HG03196 (cell line): ENCODE data around the gene PCBP2.
"Not testable (repeated sequence)": the region's sequence is repeated elsewhere in the genome, so short reads cannot be mapped to it uniquely, and the experiment has no call there.

Experiments
- ATAC-seq: cut with Tn5 transposase; IDR thresholded peaks from one replicate; pipeline ENCODE4 v1.9.1; 2021; ENCODE audit not compliant: unreplicated experiment

PCBP2 gene

DNA sequence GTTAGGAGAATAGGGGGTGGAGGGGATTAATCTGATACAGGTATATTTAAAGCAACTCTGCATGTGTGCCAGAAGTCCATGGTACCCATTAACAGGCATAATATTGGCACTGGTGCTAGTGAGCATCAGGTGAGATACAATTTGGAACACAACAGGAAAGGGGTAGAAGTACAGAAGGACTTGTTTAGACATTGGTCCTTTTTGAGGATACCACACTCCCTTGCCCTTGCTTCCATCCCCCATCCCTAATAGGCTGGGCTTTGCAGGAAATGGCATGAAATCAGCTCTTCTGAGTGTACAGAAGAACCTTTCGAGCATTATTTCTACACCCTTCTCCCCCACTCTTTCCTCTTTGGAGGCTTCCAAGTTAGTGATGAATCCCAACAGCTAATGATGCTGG, 16.4 kb downstream of the PCBP2 start:
- ATAC-seq: no peak

DNA sequence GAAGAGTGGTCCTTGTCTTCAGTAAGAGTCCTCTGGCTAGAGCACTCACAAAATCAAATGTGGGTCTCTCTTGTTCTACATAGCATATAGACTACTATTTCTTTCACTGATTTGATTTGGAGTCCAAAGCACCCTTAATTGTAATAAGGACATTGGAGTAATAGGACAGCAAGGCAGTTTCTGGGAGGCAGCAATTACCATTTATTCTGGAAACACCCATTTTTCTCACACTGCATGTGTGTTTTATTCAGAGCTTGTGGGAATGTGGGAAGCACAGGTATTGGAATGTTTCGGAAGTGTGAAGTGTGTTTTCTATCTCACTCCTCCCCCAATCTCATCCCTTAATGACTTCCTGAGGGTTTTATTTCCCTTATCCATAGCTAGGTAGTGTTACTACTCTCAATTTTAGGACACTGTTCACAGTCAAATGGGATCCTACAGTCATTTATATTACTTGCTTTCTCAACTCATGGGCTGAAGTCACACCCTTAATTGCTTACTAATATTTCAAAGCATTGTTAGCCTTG, 20.2 kb downstream of the PCBP2 start:
- ATAC-seq: no peak

DNA sequence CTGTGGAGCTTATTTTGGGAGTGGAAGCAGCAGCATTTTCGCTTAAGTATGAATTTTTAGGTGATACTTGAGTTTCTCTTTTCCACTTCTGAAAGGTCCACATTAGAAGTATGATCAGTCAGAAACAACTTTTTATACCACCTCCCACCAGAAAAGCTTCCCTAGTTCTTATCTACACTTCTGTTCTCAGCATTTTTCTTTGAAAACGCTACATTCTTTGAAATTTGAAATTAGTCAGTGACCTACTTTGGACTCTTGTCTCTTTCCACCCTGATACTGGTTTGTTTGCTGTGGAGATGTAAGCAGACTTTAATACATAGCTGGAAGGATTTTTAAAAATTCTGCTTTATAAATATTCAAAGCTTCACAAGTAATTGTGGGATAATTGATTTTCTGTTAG, 22.2 kb downstream of the PCBP2 start:
- ATAC-seq: no peak

DNA sequence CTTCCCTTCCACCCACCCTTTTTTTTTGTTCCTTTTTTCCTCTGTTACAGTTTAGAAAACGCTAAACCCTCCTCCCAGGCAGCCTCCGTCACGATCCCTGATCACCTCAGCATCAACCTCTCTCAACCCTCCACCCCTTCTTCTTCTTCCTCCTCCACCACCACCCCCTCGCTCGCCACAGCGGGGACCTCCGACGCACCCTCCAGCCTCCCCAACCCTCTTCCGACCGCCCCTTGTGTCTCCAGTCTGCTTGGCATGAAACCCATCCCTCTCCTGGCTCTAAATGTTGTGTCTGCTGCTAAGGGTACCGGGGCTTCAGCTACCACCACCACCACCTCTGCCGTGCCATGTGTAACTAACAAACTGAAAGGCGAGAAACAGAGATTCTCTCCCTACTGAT, 22.9 kb downstream of the PCBP2 start:
- no peak for ATAC-seq

DNA sequence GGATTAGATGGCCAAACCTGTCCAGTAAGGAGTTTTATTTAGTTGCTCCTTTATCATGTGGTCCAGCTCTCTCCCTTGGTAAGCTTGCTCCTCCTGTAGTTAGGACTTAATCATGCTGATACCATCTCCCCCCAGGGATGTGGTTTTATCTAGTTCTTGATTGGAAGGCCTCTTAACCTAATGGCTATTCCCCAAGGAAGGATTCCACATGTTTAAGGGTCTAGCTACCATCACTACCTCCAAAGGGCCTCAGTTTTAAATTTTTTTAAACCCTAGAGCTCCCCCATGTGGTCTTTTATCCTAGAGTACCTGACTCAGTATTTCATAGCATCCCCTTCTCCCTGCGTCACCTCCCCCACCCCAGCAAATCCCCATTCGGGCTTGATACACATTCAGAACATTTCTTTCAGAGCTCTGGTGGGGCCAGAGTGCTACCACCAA, 24.9 kb downstream of the PCBP2 start:
- no peak for ATAC-seq

DNA sequence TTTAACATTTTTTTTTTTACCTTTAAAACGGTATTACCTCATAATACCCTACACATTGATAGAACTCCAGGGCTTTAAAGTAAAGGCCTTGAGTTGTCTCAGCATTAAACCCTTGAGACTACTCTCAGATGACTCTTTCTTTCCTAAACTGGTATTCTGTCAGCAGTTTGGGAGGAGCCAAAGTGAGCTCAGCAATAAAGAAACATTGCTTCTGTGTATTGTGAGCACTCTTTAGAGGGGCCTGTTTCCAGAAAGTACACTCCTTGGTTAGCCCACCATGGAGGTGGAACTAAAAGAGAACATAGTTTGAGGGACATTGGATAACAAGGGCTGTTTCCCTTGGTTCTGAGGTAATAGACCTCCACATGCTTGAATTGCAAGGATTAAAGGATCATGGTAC, 27.0 kb downstream of the PCBP2 start:
- no peak for ATAC-seq

DNA sequence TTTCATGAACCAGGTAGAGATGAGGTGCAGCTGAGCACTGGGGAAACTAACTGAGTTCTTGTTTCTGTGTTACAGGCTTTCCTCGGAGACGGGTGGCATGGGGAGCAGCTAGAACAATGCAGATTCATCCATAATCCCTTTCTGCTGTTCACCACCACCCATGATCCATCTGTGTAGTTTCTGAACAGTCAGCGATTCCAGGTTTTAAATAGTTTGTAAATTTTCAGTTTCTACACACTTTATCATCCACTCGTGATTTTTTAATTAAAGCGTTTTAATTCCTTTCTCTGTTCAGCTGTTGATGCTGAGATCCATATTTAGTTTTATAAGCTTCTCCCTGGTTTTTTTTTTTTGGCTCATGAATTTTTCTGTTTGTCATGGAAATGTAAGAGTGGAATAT, 27.4 kb downstream of the PCBP2 start:
- no peak for ATAC-seq

DNA sequence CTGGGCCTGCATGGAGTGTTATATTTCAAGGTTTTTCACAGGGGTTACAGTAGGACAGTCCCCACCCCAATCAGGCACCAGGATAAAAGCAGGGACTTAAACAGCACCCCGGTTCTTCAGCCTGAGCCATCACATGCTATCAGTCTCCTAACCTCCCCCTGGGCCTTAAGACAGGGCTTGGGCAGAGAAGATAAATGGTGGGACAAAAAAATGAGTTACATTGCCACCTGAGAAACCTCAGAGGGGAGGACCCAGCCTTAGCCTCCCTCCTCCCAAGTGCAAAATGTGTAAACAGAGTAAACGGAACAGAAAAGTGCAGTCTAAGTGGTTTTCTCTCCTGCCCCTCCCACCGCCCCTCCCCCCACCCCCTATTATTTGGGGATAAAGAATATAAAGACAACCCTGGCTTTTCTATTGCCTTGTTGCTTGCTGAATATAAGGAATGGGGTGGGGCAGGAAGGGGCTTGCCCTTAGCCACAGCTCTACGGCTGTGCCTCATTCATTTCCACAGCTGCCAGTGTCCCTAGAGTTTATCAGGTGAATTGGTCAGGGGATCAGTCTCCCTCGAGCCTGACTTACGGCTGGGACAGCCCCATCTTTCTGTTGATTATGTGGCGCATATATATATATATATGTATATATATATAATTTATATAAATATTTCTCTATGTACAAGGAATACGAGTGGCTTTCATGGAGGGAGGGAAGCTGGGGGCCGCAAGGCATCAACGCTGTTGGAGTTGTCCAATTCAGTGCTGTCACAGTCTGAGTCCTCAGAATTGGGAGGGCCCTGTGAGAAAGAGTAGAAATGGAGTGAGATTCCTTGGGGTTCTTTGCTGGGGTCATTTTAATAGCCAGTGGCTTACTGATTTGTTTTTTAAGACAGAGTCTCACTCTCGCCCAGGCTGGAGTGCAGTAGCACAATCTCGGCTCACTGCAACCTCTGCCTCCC, 28.9 kb downstream of the PCBP2 start:
- ATAC-seq: no peak

DNA sequence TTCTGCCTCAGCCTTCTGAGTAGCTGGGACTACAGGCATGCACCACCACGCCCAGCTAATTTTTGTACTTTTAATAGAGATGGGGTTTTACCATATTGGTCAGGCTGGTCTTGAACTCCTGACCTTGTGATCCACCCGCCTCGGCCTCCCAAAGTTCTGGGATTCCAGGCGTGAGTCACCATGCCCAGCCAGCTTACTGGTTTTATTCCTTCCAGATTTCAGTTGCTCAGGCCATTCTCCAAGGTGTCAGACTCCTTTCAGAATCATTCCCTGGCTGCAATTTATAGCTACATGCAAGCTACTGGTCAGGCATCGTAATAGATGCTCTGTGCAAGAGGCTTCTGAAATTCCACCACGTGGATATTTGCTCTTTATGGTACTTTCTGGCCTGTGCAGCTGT, 29.6 kb downstream of the PCBP2 start:
- not testable (repeated sequence) for ATAC-seq

DNA sequence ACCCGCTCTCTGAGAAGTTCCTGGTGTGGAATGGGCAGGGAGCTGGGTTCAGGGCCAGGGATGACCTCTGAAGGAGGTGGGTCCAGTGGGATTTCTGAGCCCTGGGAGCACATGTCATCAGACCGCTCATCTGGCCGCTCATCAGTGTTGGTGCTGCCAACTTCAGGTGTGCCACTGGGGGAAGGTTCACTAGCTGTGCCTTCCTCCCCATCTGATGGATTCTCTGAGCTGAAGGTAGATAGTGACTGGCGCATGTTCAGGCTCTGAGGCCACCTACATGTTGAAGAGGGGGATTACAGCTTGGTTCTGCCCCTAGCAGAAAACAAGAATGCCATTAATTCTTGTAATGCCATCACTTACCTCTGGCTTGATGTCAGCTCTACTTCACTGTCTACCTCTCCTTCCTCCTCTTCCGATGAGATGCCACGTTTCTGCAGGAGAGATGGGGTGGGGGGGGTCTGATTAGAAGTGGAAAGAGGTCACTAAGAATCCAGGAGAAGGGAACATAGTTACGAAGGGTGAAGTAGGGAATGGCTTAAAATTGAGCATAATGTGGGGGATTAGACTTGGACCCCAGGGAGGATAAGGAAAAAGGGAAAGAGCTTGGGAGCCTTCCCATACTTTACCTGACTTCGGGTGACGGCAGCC, 30.2 kb downstream of the PCBP2 start:
- no peak for ATAC-seq

DNA sequence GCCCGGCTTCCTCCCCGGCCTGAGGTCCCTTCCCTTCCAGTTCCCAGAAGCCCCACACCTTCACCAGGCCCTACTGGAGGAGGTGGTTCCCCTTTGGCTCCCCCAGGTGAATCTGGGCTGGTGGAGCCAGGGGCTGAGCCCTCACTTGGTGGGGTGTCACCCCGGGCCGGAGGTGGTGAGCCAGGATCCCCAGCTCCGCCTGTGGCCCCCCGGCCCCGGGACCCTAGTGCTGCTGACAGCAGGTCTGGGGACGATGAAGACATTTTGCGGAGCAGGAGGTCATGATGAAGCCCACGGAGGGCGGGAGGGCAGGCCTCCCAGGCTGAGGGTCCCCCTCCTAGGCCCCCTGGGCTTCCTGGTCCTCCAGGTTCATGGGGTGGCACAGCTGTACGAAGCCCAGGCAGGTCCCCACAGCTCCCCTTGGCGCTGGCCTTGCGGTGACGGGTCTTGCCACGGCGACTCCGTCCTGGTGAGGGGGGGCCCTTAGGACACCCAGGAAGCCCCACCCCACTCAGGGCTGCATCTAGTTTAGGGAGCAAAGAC, 30.8 kb downstream of the PCBP2 start:
- ATAC-seq: no peak

DNA sequence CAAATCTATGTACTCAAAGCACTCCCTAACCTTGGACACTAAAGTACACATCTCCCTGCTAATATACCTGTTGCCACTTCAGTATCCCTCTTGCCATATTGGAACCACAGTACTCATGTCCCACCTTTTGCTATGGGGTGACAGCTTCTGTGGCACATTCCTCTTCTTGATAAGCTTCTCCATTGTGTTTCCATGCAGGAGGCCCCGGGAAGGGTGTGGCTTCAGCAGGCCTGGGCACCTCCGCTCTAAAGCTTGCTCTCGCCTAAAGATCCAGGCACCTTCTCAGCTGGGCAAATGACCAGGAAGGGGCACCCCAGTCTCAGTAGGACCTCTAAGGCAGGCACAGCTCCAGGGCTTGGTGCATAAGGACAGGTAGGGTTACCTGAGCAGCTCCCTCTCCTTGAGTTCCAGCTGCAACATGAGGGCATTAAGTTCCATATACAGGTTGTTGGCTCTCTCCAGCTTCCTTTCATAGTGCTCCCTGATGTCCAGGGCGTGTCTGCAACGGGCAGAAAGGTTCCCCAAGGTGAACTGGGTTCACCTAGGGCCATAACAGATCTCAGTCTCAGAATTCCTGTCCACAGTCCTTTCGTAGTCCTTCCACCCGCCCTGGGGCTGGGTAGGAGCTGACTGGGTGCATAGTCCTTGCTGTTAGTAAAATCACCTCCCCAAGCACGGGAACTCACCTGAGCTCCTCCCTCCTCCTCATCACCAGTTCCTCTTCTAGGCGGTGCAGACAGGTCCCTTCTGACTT, 31.5 kb downstream of the PCBP2 start:
- ATAC-seq: no peak

DNA sequence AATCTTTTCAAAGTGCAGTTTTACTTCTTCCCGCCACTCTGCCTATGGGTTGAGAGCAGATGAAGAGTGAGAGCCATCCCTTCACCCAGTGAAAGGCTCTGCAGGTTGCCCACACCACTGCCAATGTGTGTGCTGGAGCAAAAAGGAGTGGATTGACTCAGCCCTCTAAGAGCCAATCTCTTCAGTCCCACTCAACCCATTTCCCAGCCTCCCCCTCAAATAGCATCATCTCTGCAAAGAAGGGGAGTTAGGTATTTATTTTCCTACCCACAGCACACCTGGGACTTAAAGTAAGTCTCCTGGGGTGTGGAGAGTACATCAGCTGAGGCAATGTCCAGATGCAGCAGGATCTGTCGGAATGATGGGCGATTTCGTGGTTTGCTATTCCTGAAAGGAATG, 32.1 kb downstream of the PCBP2 start:
- ATAC-seq: no peak

DNA sequence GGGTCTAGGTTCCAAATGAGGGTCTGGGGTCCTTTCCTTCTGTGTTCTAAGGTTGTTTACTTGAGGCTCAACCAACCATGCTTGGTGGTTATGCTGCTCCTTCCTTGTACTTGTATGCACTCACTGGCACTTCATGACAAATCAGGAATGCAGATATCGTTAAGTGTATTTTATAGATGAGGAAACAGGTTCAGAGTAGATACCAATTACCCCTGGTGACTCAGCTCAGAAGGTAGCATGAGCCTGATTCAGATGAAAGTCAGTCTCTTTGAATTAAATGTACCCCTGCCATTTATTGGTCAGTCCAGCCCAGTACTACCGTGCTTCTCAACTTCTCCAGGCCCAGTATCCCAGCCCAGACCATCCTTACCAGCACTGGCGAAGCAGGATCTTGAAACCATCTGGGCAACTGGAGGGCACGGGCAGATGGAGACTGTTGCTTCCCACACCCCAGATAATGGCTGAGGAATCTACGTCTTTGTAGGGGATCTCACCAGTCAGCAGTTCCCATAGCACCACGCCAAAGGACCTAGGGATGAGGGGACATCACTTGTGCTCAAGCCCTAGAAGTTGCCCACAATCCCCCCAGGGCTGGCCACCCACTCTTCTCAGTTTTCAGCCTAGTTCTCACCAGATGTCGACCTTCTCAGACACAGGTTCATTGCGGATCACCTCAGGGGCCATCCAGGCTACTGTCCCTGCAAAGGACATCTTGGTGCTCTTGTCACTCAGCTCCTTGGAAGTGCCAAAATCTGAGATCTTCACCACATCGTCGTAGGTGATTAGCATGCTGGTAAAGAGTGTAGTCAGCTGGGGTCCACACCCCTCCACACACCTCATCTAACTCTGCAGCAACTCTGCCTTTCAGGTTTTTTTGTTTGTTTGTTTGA, 33.0 kb downstream of the PCBP2 start:
- no peak for ATAC-seq

DNA sequence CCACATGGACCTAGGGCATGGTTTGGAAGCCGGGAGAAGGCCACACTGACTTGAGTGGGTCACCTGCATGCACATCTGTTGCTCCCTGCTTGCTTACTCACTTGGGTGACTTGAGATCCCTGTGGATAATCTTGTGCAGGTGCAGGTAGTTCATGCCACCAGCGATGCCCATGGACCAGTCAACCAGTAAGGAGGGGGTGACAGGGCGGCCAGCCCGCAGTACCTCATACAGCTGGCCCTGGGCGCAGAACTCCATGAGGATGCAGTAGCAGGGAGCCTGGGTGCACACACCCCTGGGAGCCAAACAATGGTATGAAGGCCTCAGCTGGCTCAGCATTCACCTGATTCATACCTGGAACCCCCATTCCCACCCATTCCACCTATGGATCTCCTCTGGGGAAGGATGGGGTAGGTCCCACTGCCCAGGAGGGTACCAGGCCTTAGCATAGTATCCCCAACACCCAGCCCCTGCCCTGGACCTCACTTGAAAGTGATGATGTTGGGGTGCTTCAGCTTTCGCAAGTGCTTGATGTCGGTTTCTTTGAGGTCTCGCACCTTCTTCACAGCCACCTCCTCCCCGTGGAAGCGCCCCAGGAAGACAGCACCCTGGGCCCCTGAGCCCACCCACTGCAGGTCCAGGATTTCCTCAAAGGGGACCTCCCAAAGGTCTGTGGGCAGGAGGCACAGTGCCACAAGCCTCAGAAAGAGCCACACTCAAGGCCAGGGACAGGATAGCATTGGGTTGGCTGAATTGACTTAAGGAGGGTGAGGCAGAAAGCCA, 34.2 kb downstream of the PCBP2 start:
- ATAC-seq: no peak

DNA sequence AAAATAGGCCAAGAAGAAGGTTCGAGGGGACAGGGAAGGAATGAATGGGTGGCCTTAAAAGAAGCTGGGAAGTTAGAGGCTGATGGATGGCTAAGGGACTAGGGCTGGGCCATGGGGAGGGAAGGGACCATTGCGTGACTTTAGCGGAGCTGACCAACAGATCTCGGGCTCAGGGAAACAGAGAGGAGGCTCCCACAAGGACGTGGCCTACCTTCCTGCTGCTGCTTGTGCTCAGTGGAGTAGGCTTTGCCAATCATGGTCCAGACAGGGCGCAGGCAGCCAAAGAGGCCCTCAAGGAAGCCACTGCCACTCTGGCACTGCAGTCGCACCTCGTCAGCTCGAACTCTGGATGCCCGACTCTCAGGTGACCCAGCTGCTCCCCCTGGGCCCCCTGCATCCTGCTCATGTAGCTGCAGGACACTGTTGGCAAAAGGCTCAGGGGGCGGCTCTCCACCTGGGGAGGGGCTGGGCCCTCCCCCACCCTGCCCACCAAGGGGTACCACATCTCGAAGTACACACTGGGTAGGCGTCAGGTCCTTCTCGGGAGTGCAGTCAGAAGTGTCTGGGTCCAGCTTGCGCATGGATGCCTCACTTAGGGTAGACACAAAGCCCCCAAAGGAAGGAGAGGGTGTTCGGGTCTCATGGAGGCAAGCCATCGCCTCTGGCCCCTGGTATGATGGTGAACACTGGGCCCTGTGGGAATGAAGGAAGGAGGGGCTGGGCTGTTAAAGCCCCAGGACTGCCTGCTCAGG, 35.0 kb downstream of the PCBP2 start:
- ATAC-seq: no peak

DNA sequence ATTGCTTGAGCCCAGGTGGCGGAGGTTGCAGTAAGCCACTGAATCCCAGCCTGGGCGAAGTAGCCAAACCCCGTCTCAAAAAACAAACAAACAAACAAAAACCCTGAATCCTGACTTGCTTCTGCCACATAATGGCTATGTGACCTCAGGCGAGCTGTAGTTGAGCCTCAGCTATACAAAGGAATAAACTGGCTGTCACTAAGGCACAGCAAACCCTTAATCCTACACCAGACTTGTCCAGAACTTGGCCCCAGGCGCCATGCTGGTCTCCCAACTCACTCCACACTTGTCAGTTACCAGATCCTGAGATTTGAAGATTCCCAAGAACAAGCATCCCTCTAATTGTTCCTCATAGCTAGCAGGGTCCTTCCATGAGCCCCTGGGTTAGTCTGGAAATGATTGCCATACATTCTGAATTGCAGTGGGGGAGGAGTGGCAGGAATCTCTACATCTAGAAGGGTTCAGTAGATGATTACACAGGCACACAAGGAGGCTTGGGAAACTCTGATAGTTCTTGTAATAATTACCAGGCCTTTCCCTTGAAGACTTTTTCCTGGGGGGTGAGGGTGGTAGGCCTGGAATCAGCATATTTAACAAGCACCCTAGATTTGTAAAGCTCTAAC, 37.5 kb downstream of the PCBP2 start:
- ATAC-seq: no peak

DNA sequence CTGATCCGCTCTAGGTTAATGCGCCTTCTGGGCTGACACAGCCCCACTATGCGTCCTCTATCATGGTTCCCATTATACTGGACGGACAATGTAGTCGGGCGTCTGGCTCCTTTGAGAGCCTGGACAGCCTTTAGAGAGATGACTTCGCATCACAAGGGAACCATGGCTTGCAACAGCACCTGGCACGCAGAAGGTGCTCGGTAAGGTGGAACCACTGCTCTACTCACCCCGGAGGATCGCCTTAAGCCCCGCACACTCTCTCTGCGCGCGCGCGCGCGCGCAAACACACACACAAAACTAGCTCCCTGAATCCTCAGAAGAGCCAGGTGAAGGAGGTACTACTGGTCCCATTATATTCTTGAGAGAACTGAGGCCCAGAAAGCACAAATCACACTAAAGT, 40.3 kb downstream of the PCBP2 start:
- no peak for ATAC-seq
